ENCODE results near the gene ZBTB16. TPM values are rescaled to one million over a fixed set of nuclear protein-coding genes. Genes with fewer than 3 reads are reported as not detected.

Gene ZBTB16
- total and polyA plus RNA-seq, 2 of the 13 experiments (the other 11 are each of a cell fraction or from before 2014, with no cell fraction given): not detected

DNA sequence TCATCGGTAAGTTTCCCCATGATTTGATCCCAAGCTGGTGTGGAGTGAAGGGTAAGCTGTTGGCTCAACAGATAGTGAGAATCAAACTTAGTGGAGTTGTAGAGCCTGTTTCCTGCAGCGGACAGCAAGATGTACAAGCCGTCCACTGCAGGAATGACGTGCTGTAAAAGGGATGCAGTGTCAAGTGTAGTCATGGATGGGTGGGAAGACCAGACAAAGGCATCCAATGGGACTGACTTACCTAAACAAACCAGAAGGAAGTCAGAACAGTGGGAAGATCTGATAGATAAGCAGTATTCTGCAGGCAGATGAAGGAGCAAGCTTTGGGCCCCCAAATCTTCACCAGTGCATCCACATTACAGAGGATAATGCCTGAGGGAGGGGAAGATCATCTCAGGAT lies 8.8 kb downstream of the ZBTB16 start:
- intact Hi-C loops (cut with micrococcal nuclease; ENCODE audit: unreplicated experiment): no loop called here
- no peak overlapping the region for H3K27ac ChIP-seq (ENCODE audit: extremely low read length, insufficient read depth, low read length)
- ATAC-seq (no peak), FAIRE-seq (no peak), DNase-seq (ENCODE audit: low spot score) (no peak)
- 33% methylated on average over 4 of the region's 4 CpGs for WGBS (ENCODE audit: low lambda C conversion rate)
- CTCF ChIA-PET (ENCODE audit: low intra/inter-chr PET ratio, low total read pairs): no interaction called here
- H3K36me3 ChIP-seq (replicated peaks in 1 of 2; ENCODE audit: control insufficient read depth in 1 of 2, insufficient read depth in 2 of 2, low read length in 2 of 2): no peaks in the 10 kb centered on the region
- in situ Hi-C loops (cut with HindIII; ENCODE audit: extremely low pct_ligation_motif_present, low pct_unique_long_range_greater_than_20kb): no loop called here
- no peaks in the 10 kb centered on the region for H3K79me2 ChIP-seq (ENCODE audit: insufficient read depth, low read length)
- BruUV-seq (replicated peaks): no TSS peak
- H3K27me3 ChIP-seq (ENCODE audit: control insufficient read depth in 1 of 2, insufficient read depth in 2 of 2, low read length in 2 of 2): peaks cover 8 to 58% of the 10 kb centered on the region in 2 experiments; a peak in 4 of 5 replicates
- no peak overlapping the region for H3K9ac ChIP-seq (ENCODE audit: insufficient read depth, low read depth, low read length)
- no peaks in the 10 kb centered on the region for H4K20me1 ChIP-seq (ENCODE audit: insufficient read depth, low read length)
- no peak overlapping the region for H2AFZ ChIP-seq (ENCODE audit: low read length)
- H3K4me2 ChIP-seq (ENCODE audit: low read depth, low read length): no peak overlapping the region
- H3K4me3 ChIP-seq (replicated peaks in 1 of 3; ENCODE audit: insufficient read depth in 1 of 3, low read depth in 2 of 3, low read length in 3 of 3): no peak overlapping the region
- POLR2A ChIA-PET: no interaction called here
- H3K9me3 ChIP-seq (ENCODE audit: low read length): no peaks in the 10 kb centered on the region
- H3K4me1 ChIP-seq (ENCODE audit: insufficient read depth, low read length): no peaks in the 10 kb centered on the region
- TF ChIP-seq ZNF124 (CRISPR knock-in tag; IDR thresholded peaks at IDR 0.05): no peak
- no peak for TF ChIP-seq ZNF160 (CRISPR knock-in tag; IDR thresholded peaks at IDR 0.05)
- TF ChIP-seq ZSCAN9 (CRISPR knock-in tag; IDR thresholded peaks at IDR 0.05; ENCODE audit: borderline replicate concordance): no peak
- TF ChIP-seq ZNF484 (CRISPR knock-in tag; IDR thresholded peaks at IDR 0.05; ENCODE audit: borderline replicate concordance, low read depth): no peak
- no peak for TF ChIP-seq JUND (CRISPR knock-in tag; IDR thresholded peaks at IDR 0.05)
- TF ChIP-seq ZNF121 (CRISPR knock-in tag; IDR thresholded peaks at IDR 0.05): no peak
- TF ChIP-seq KLF13 (CRISPR knock-in tag; IDR thresholded peaks at IDR 0.05): no peak
- TF ChIP-seq, protein P1, sequence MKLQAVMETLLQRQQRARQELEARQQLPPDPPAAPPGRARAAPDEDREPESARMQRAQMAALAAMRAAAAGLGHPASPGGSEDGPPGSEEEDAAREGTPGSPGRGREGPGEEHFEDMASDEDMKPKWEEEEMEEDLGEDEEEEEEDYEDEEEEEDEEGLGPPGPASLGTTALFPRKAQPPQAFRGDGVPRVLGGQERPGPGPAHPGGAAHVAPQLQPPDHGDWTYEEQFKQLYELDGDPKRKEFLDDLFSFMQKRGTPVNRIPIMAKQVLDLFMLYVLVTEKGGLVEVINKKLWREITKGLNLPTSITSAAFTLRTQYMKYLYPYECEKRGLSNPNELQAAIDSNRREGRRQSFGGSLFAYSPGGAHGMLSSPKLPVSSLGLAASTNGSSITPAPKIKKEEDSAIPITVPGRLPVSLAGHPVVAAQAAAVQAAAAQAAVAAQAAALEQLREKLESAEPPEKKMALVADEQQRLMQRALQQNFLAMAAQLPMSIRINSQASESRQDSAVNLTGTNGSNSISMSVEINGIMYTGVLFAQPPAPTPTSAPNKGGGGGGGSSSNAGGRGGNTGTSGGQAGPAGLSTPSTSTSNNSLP (IDR thresholded peaks at IDR 0.05; ENCODE audit: low read depth, low read length): no peak
- no peak for TF ChIP-seq ISL2 (CRISPR knock-in tag; IDR thresholded peaks at IDR 0.05)
- TF ChIP-seq, protein P2, sequence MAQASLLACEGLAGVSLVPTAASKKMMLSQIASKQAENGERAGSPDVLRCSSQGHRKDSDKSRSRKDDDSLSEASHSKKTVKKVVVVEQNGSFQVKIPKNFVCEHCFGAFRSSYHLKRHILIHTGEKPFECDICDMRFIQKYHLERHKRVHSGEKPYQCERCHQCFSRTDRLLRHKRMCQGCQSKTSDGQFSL (CRISPR knock-in tag; IDR thresholded peaks at IDR 0.05): no peak
- TF ChIP-seq, protein P3, sequence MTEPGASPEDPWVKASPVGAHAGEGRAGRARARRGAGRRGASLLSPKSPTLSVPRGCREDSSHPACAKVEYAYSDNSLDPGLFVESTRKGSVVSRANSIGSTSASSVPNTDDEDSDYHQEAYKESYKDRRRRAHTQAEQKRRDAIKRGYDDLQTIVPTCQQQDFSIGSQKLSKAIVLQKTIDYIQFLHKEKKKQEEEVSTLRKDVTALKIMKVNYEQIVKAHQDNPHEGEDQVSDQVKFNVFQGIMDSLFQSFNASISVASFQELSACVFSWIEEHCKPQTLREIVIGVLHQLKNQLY (CRISPR knock-in tag; IDR thresholded peaks at IDR 0.05): no peak
- TF ChIP-seq, protein P4, sequence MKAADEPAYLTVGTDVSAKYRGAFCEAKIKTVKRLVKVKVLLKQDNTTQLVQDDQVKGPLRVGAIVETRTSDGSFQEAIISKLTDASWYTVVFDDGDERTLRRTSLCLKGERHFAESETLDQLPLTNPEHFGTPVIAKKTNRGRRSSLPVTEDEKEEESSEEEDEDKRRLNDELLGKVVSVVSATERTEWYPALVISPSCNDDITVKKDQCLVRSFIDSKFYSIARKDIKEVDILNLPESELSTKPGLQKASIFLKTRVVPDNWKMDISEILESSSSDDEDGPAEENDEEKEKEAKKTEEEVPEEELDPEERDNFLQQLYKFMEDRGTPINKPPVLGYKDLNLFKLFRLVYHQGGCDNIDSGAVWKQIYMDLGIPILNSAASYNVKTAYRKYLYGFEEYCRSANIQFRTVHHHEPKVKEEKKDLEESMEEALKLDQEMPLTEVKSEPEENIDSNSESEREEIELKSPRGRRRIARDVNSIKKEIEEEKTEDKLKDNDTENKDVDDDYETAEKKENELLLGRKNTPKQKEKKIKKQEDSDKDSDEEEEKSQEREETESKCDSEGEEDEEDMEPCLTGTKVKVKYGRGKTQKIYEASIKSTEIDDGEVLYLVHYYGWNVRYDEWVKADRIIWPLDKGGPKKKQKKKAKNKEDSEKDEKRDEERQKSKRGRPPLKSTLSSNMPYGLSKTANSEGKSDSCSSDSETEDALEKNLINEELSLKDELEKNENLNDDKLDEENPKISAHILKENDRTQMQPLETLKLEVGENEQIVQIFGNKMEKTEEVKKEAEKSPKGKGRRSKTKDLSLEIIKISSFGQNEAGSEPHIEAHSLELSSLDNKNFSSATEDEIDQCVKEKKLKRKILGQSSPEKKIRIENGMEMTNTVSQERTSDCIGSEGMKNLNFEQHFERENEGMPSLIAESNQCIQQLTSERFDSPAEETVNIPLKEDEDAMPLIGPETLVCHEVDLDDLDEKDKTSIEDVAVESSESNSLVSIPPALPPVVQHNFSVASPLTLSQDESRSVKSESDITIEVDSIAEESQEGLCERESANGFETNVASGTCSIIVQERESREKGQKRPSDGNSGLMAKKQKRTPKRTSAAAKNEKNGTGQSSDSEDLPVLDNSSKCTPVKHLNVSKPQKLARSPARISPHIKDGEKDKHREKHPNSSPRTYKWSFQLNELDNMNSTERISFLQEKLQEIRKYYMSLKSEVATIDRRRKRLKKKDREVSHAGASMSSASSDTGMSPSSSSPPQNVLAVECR (CRISPR knock-in tag; IDR thresholded peaks at IDR 0.05; ENCODE audit: borderline replicate concordance): no peak
- TF ChIP-seq MEIS2 (CRISPR knock-in tag; IDR thresholded peaks at IDR 0.05): no peak
- TF ChIP-seq ERF (CRISPR knock-in tag; IDR thresholded peaks at IDR 0.05): no peak
- no peak for TF ChIP-seq ZBTB20 (CRISPR knock-in tag; IDR thresholded peaks at IDR 0.05; ENCODE audit: borderline replicate concordance, low read depth)
- TF ChIP-seq, protein P5, sequence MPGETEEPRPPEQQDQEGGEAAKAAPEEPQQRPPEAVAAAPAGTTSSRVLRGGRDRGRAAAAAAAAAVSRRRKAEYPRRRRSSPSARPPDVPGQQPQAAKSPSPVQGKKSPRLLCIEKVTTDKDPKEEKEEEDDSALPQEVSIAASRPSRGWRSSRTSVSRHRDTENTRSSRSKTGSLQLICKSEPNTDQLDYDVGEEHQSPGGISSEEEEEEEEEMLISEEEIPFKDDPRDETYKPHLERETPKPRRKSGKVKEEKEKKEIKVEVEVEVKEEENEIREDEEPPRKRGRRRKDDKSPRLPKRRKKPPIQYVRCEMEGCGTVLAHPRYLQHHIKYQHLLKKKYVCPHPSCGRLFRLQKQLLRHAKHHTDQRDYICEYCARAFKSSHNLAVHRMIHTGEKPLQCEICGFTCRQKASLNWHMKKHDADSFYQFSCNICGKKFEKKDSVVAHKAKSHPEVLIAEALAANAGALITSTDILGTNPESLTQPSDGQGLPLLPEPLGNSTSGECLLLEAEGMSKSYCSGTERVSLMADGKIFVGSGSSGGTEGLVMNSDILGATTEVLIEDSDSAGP (CRISPR knock-in tag; IDR thresholded peaks at IDR 0.05; ENCODE audit: borderline replicate concordance): no peak

Measured in HepG2 (cell line).